CD4-positive, alpha-beta memory T cell (primary cell): Measurements from ENCODE around the gene CXCR4. TPM values are rescaled to one million over a fixed set of nuclear protein-coding genes. Genes with fewer than 3 reads are reported as not detected.

Source experiments
- CTCF ChIA-PET: fragments of 350-600 bp; sonication (Branson Sonifier 250); formaldehyde crosslinking; loops from one replicate; lab custom pipeline; 2021; ENCODE audit warnings: inconsistent platforms; ENCODE audit not compliant: partially characterized antibody; lab: Charles Lee
- POLR2A ChIA-PET: fragments of 350-600 bp; sonication (Branson Sonifier 250); formaldehyde crosslinking; loops from one replicate; lab custom pipeline; 2021; ENCODE audit not compliant: partially characterized antibody; lab: Charles Lee
- DNase-seq, 5 donors: peaks; one replicate each; pipeline versions ENCODE4 v3.0.0 to v3.0.0-alpha.2; 2020 to 2022; ENCODE audit warnings: mixed read lengths in 1 of 5
- H3K27ac ChIP-seq: one replicate; pipeline ENCODE4 v1.7.0; 2013; ENCODE audit warnings: low read depth, low read length
- H3K27me3 ChIP-seq: 2 replicates; pipeline ENCODE4 v1.7.0; 2013; ENCODE audit warnings: mild to moderate bottlenecking, low read length, moderate library complexity; ENCODE audit not compliant: insufficient read depth
- H3K36me3 ChIP-seq: 2 replicates; pipeline ENCODE4 v1.7.0; 2013; ENCODE audit warnings: mild to moderate bottlenecking, low read length, moderate library complexity; ENCODE audit not compliant: insufficient read depth
- H3K4me1 ChIP-seq: 2 replicates; pipeline ENCODE4 v1.7.0; 2013; ENCODE audit warnings: mild to moderate bottlenecking, low read length, moderate library complexity; ENCODE audit not compliant: insufficient read depth
- H3K4me3 ChIP-seq, 2 donors: one replicate each; pipeline ENCODE4 v1.7.0; 2013; ENCODE audit warnings: low read length in 2 of 2, mild to moderate bottlenecking in 1 of 2
- H3K9me3 ChIP-seq, 2 donors: one replicate each; pipeline ENCODE4 v1.7.0; 2013; ENCODE audit warnings: low read length in 2 of 2, control low read depth in 1 of 2; ENCODE audit not compliant: control insufficient read depth in 1 of 2
- H3K27ac Mint-ChIP-seq, 7 donors: one replicate each; pipeline ENCODE4 v1.8.0; 2020 to 2021; ENCODE audit warnings: mixed read lengths in 7 of 7, mild to moderate bottlenecking in 6 of 7, inconsistent platforms in 3 of 7, moderate library complexity in 3 of 7
- H3K27me3 Mint-ChIP-seq, 2 donors: one replicate each; pipeline ENCODE4 v1.8.0; 2020 to 2021; ENCODE audit warnings: mixed read lengths in 2 of 2
- H3K36me3 Mint-ChIP-seq, 2 donors: one replicate each; pipeline ENCODE4 v1.8.0; 2020 to 2021; ENCODE audit warnings: mixed read lengths in 2 of 2, inconsistent platforms in 1 of 2, mild to moderate bottlenecking in 1 of 2
- H3K4me1 Mint-ChIP-seq, 4 donors: one replicate each; pipeline ENCODE4 v1.8.0; 2020 to 2021; ENCODE audit warnings: mixed read lengths in 4 of 4, mild to moderate bottlenecking in 1 of 4
- H3K4me3 Mint-ChIP-seq, 8 donors: one replicate each; pipeline ENCODE4 v1.8.0; 2020 to 2021; ENCODE audit warnings: mixed read lengths in 8 of 8, mild to moderate bottlenecking in 7 of 8, moderate library complexity in 6 of 8, inconsistent platforms in 3 of 8
- H3K9me3 Mint-ChIP-seq, 8 donors: one replicate each; pipeline ENCODE4 v1.8.0; 2020 to 2021; ENCODE audit warnings: mixed read lengths in 8 of 8, mild to moderate bottlenecking in 5 of 8, inconsistent platforms in 3 of 8, moderate library complexity in 1 of 8
- intact Hi-C: fragments of 100-400 bp; cut with micrococcal nuclease; formaldehyde crosslinking; loops from one replicate; pipeline ENCODE4 v1.15.1; 2023
- polyA plus RNA-seq, 2 donors: library from polyadenylated mRNA; unstranded; fragments of 300-500 nt; fragmentation: Illumina TruSeq; gene quantifications; one replicate each; pipeline ENCODE4 v1.2.3, GENCODE V29; 2021
- total RNA-seq, 2 experiments: library from RNA; stranded (reverse); gene quantifications; one replicate each; pipeline ENCODE4 v1.2.3, GENCODE V29; 2021

The CXCR4 gene
- total and polyA plus RNA-seq, 4 experiments from 2014 or later = 306 to 1,556 (median 338) TPM

DNA sequence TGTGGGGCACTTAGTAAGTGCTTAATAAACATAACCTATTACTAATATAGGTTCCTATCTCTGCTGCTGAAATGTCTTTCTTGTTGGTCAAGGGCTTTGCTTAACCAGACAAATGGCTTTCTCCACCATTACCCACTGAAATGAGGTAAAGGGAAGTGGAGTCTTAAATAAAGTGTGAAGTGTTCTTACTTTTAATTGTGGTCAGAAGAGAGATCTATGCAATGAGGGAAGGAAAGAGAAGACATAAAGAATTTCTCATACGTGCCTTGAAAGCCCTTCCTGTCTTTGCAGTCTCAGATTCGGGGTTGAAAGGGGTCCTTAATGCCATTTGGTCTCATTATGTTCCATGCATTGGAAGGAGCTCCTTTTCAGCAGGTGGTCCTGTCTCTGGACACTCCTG lies 6.9 kb upstream of the CXCR4 start:
- Mint-ChIP-seq H3K4me1 (peaks cover 53 to 99% (median 79%) of the 10 kb centered on the region in 4 donors), H3K4me3 (peak overlapping the region in 6 of 8 donors; percentile 36 to 75 (median 46)), H3K27me3 (no peaks in the 10 kb centered on the region), H3K27ac (peak overlapping the region; percentile 57 to 100 (median 92)), H3K9me3 (peaks cover 0 to 5% (median 0%) of the 10 kb centered on the region in 8 donors), H3K36me3 (peaks cover 0 to 2% of the 10 kb centered on the region in 2 donors)
- peaks cover 72% of the 10 kb centered on the region for H3K4me1 ChIP-seq
- ChIA-PET CTCF (interaction anchor here (0.9 to 2.6 kb wide), 3 partner anchors 12 to 113 kb away, joined by 3 to 9 read pairs (median 5); no protein-coding TSS in a partner anchor), POLR2A (interaction anchor here (0.9 to 4.5 kb wide), 7 partner anchors 8 to 202 kb away, joined by 3 to 94 read pairs (median 5); partner anchors contain the start of gene DARS1)
- no peaks in the 10 kb centered on the region for H3K36me3 ChIP-seq
- no peak overlapping the region for H3K27ac ChIP-seq
- no peak for DNase-seq
- H3K9me3 ChIP-seq = no peaks in the 10 kb centered on the region
- H3K4me3 ChIP-seq = no peak overlapping the region
- intact Hi-C loops = no loop called here
- no peaks in the 10 kb centered on the region for H3K27me3 ChIP-seq

- Histone ChIP-seq H3K9me3 (no peaks in the 10 kb centered on the region), H3K36me3 (no peaks in the 10 kb centered on the region), H3K27me3 (no peaks in the 10 kb centered on the region), H3K4me3 (no peak overlapping the region), H3K27ac (no peak overlapping the region), H3K4me1 (peaks cover 56% of the 10 kb centered on the region)
- Mint-ChIP-seq H3K27ac (peak overlapping the region; percentile 58 to 99 (median 87)), H3K27me3 (no peaks in the 10 kb centered on the region), H3K9me3 (peaks cover 0 to 5% (median 1%) of the 10 kb centered on the region in 8 donors), H3K36me3 (peaks cover 0 to 14% of the 10 kb centered on the region in 2 donors), H3K4me3 (peak overlapping the region in 5 of 8 donors; percentile 22 to 74 (median 55)), H3K4me1 (peaks cover 39 to 98% (median 63%) of the 10 kb centered on the region in 4 donors)
- intact Hi-C loops = no loop called here
- no peak for DNase-seq
- ChIA-PET CTCF (interaction anchor here (1.2 to 2.6 kb wide), 2 partner anchors 14 to 205 kb away, joined by 3 to 9 read pairs; no protein-coding TSS in a partner anchor), POLR2A (interaction anchor here (4.5 kb wide), 1 partner anchor 12 kb away, joined by 94 read pairs; no protein-coding TSS in a partner anchor)
These were observed 4.7 kb upstream of the CXCR4 start for GRCh38 chr2:136122661-136123060.

DNA sequence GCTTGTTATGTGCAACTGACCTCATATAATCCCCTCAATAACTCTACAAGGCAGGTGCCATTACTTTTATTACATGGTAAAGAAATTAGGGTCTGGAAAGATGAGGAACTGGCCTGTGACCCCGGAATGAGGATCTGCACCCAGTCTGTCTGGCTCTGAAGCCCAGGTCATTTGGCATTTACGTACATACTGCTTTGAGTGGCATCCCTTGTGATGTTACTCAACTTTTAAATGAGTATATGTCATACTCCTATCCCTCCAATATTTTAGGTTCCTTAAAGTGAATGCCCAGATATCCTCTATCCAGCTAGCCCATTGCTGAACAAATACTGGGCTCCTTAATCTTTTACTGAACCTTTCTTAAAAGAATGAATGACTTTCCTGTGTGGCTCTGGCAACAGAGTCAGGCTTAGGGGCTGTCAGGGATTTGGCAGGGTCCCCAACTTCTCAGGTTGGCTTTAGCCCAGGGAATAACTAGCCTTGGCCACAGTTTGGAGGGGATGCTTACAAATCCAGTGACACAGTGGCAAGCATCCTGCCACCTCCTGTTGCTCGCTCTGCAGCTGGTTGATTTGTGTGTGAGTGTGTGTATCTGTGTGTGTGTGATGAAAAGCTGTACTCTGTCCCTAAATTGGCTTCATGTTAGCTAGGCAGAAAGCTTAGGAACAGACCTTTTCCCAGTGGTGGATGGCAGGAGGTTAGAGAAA lies 3.4 kb upstream of the CXCR4 start:
- no peaks in the 10 kb centered on the region for H3K36me3 ChIP-seq
- ChIA-PET CTCF (no interaction called here), POLR2A (interaction anchor here (1.3 kb wide), 2 partner anchors 9 to 15 kb away, joined by 3 to 7 read pairs; no protein-coding TSS in a partner anchor)
- Mint-ChIP-seq H3K4me1 (peaks cover 32 to 94% (median 54%) of the 10 kb centered on the region in 4 donors), H3K4me3 (peak overlapping the region in 4 of 8 donors; percentile 1 to 43 (median 16)), H3K9me3 (peaks cover 0 to 9% (median 3%) of the 10 kb centered on the region in 8 donors), H3K27me3 (no peaks in the 10 kb centered on the region), H3K36me3 (peaks cover 0 to 25% of the 10 kb centered on the region in 2 donors), H3K27ac (peak overlapping the region in 6 of 7 donors; percentile 47 to 99 (median 84))
- H3K27me3 ChIP-seq = no peaks in the 10 kb centered on the region
- peaks cover 43% of the 10 kb centered on the region for H3K4me1 ChIP-seq
- H3K4me3 ChIP-seq = no peak overlapping the region
- no peaks in the 10 kb centered on the region for H3K9me3 ChIP-seq
- no peak for DNase-seq
- H3K27ac ChIP-seq = no peak overlapping the region
- intact Hi-C loops = no loop called here

DNA sequence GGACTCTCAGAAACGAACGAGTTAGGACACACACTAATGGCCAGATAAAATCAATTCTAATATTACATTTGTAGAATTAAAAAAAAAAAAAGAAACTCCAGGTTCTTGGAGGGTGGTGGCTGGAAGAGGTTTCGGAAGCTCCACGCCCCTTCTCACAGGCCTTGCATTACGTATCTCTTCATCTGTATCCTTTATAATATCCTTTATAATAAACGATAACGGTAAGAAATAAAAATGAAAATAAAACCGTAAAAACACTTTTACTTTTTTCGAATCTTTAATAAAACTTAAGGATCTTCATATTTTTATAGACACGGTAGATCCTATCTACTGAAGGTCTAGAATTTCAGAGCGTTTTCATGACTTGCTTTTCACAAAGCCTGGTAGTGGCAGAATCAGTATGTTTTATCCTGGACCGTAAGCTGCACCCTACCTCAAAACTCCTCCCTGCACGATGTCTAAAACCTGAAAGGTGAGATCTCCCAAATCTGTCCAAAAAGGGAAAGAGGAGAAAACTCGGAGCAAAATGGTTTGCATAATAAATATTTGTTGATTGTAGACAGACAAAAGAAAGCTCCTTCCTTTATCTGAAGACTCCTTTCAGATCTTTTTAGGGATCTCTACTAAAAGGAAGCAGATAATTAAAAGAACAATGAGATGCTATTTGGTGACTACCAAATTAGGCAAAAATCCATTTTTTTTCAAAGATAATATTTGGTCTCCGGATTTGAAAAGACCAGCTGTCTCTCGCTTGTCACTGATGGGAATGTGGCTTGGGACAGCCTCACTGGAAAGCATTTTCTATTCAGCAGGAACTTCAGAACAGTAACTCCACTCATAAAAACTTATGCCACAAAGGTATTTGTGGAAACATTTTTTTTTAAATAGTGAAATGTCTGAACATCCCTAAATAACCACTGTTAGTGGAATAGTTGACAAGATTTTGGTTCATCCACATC lies 2.0 kb upstream of the CXCR4 start:
- Mint-ChIP-seq H3K27ac (peak overlapping the region; percentile 99 to 100 (median 99)), H3K4me3 (peak overlapping the region; percentile 98 to 100 (median 99)), H3K9me3 (peaks cover 0 to 9% (median 3%) of the 10 kb centered on the region in 8 donors), H3K4me1 (peaks cover 33 to 95% (median 54%) of the 10 kb centered on the region in 4 donors), H3K36me3 (peaks cover 12 to 39% of the 10 kb centered on the region in 2 donors), H3K27me3 (no peaks in the 10 kb centered on the region)
- Histone ChIP-seq H3K27me3 (no peaks in the 10 kb centered on the region), H3K4me1 (peaks cover 41% of the 10 kb centered on the region), H3K9me3 (no peaks in the 10 kb centered on the region), H3K36me3 (peaks cover 10% of the 10 kb centered on the region), H3K27ac (peak overlapping the region; percentile 94), H3K4me3 (peak overlapping the region in 1 of 2 donors; percentile 65)
- POLR2A ChIA-PET = interaction anchor here (0.7 to 4.6 kb wide), 16 partner anchors 13 to 264 kb away, joined by 3 to 599 read pairs (median 5); no protein-coding TSS in a partner anchor
- intact Hi-C loops = loop anchor here (1.0 to 5.0 kb wide), 4 partner anchors 9 to 1068 kb away; partner anchors contain the start of gene RAB3GAP1
- CTCF ChIA-PET = interaction anchor here (2.7 kb wide), 1 partner anchor 16 kb away, joined by 24 read pairs; no protein-coding TSS in a partner anchor
- no peak for DNase-seq

DNA sequence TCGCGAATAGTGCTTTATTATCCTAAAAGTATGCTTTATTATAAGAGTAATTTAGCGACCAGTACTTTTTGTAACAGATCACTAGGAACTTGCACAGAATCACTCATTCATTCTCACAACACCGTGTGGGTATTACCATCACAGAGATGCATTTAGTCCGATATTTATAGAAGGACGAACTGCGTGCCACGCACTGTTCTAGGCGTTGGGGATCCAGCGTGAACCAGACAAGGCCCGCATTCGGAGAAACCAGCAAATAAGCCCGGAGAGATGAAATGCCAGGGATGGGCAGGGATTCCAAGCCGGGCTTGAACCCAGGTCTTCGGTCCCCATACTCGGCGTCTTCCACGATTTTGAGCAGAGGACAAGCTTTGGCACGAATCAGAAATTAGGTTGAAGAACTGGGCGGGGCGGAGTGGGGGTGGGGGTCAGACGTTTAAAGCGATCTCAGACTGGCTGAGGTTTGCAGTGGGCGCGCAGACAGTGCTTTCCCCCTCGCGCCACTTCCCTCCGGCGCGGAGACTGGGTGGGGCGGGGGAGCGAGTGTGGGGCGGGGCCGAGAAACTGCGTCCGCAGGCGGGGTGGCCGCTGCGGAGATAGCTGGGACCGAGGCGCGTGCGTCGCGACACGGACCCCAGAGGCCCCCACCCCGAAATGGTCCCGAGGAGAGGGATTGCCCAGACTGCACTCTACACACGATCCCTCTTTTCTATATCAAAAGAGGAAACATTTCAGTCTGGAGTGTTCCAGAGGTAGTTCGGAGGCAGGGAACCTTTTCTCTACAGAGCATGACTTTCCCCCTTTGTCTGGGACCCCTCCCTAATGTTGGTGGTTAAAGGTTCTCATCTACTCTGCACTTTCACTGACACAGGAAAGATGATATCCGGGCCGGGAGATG lies 1.1 kb upstream of the CXCR4 start:
- H3K36me3 ChIP-seq = peaks cover 19% of the 10 kb centered on the region
- CTCF ChIA-PET = interaction anchor here (1.0 to 2.7 kb wide), 7 partner anchors 11 to 262 kb away, joined by 3 to 24 read pairs (median 4); no protein-coding TSS in a partner anchor
- peaks cover 41% of the 10 kb centered on the region for H3K4me1 ChIP-seq
- peak; percentile 85 to 93 (median 87) for DNase-seq
- H3K9me3 ChIP-seq = no peaks in the 10 kb centered on the region
- POLR2A ChIA-PET = interaction anchor here (0.7 to 4.6 kb wide), 30 partner anchors 14 to 265 kb away, joined by 3 to 599 read pairs (median 5); partner anchors contain the start of genes DARS1 and MCM6
- Mint-ChIP-seq H3K4me1 (peaks cover 33 to 95% (median 53%) of the 10 kb centered on the region in 4 donors), H3K36me3 (peaks cover 20 to 46% of the 10 kb centered on the region in 2 donors), H3K27me3 (no peaks in the 10 kb centered on the region), H3K4me3 (peak overlapping the region; percentile 98 to 100 (median 99)), H3K9me3 (peaks cover 0 to 9% (median 3%) of the 10 kb centered on the region in 8 donors), H3K27ac (peak overlapping the region; percentile 99 to 100 (median 99))
- no peaks in the 10 kb centered on the region for H3K27me3 ChIP-seq
- peak overlapping the region; percentile 65 to 95 for H3K4me3 ChIP-seq
- peak overlapping the region; percentile 94 for H3K27ac ChIP-seq
- intact Hi-C loops = loop anchor here (1.0 to 5.0 kb wide), 6 partner anchors 10 to 1067 kb away; partner anchors contain the start of gene RAB3GAP1
